ENCODE data around the gene LRRTM4.
"Not testable (repeated sequence)": the region's sequence is repeated elsewhere in the genome, so short reads cannot be mapped to it uniquely, and the experiment has no call there.

Gene LRRTM4

GRCh38 chr2:76862901-76863300 is 659.3 kb downstream of the LRRTM4 start:
- DNase-seq (ENCODE audit: low read depth in 2 of 2), result no peak

GRCh38 chr2:76861708-76862107 is 660.5 kb downstream of the LRRTM4 start:
- no peak for DNase-seq (ENCODE audit: low read depth in 2 of 2)

- no peak for DNase-seq (ENCODE audit: low read depth in 2 of 2)
Observed at GRCh38 chr2:76851000-76851399, 671.2 kb downstream of the LRRTM4 start.

DNA sequence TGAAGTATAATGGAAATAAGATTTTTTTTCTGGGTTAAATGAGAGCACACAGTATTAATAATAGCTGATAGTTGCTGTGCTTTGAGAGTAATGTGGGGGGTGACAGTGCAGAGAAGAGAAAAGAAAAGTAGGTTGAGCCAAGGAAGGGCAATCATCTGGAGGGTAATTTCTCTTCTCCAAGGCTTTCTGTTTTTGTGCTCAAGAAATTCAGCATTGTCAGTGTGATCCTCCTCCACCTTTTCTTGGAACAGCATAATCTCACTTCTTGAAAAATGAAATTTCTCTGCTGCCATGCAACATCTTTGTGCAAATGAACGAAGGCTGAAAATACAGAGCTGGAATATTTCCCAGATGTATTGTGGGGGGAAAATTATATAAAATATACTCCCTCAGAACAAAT is 673.1 kb downstream of the LRRTM4 start:
- DNase-seq (ENCODE audit: low read depth in 2 of 2), result no peak

- no peak for DNase-seq (ENCODE audit: low read depth in 2 of 2)
Observed at GRCh38 chr2:76839826-76840225, 682.4 kb downstream of the LRRTM4 start.

GRCh38 chr2:76829374-76830234 is 692.6 kb downstream of the LRRTM4 start:
- DNase-seq (ENCODE audit: low read depth in 2 of 2), result no peak

DNA sequence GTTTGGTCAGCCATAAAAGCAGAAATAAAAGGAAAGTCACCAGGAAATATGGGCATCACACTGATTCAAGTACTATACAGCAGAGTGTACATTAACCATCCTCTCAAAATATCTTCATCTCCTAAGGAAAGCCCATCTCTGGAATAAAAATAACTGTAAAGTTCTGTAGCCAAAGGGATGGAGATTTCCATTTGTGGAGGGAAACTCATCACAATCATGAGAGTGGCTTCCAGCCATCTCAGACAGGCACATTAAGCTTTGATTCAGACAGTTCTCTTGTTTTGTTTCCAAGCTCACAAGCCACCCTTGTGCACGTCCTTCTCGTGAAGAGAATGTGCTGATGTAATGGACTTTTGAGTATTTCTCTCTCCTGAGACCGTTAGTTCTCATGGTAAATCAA is 695.5 kb downstream of the LRRTM4 start:
- no peak for DNase-seq (ENCODE audit: low read depth in 2 of 2)

DNA sequence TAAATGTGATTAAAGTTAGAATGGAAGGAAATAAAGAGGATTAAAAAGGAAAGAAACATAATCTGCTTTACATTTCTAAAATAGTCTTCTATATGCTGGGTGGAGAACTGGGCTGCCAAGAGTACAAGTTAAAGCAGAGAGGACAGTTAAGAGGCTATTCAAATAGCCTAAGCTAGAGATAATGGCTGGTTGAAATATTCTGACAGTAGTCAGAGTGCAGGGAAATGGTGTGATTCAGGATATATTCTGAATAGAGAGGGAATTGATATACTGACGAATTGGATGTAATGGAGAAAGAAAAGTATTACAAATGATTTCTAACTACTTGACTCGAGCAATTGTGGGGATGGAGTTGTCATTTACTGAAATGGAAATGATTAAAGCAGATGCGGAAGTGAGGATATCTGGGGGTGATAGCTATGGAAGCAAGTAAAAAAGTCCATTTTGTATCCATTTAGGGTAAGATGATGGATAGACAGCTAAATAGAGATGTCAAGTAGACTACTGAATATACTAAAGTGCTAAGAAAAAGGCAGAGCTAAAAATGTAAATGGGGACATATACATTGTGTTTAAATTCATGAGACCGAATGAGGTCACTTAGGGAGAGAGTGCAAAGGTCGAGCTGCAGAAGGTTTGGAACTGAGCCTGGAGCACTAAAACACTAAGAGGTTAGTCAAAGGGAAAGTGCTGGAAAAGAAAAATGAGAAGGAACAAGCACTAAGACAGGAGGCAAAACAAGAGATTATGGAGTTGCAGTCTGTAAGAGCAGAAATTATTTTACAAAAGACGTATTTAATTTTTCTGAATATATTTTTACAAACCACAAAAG is 696.8 kb downstream of the LRRTM4 start:
- DNase-seq (ENCODE audit: low read depth in 2 of 2), result no peak

DNA sequence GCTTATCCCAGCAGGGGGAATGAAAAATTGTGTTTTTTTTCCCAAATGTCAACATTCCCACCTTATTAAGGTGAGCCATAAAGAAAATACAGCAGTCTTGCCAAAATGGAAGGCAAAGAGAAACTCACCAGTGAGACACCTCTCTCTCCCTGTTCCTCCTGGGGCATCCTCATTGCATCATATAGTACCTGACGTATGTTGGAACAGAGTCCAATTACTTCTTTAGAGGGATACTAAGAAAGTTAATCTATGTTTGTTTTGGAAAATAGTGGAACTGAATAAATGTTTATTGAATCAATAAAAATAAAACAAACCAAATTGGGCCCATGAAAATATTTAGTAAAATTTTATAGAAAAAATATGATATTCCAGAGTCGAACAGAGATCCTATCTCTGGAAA is 700.4 kb downstream of the LRRTM4 start:
- DNase-seq (ENCODE audit: low read depth in 2 of 2), result no peak

GRCh38 chr2:76813084-76813483 is 709.1 kb downstream of the LRRTM4 start:
- no peak for DNase-seq (ENCODE audit: low read depth in 2 of 2)

DNA sequence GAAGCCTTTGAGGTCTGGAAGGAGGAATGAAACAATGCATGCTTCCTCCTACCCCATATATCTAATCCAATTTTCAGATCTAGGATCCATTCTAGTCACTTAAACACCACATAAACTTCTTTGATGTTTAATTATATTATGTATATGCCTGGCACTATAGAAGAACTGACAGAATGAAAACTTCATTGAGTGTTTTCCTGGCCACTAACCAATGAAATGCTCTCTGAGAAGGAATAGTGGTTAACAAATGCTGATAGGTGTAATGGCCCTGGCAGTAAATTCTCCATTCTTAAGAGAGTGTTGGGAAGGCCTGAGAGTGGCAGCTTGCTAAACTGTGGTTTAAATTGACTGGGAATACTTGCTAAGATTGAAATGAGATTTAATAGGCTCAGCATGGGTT is 710.0 kb downstream of the LRRTM4 start:
- no peak for DNase-seq (ENCODE audit: low read depth in 2 of 2)

- DNase-seq (ENCODE audit: low read depth in 2 of 2), result no peak
Observed at GRCh38 chr2:76809136-76809535, 713.0 kb downstream of the LRRTM4 start.

GRCh38 chr2:76808732-76809131 is 713.4 kb downstream of the LRRTM4 start:
- no peak for DNase-seq (ENCODE audit: low read depth in 2 of 2)

DNA sequence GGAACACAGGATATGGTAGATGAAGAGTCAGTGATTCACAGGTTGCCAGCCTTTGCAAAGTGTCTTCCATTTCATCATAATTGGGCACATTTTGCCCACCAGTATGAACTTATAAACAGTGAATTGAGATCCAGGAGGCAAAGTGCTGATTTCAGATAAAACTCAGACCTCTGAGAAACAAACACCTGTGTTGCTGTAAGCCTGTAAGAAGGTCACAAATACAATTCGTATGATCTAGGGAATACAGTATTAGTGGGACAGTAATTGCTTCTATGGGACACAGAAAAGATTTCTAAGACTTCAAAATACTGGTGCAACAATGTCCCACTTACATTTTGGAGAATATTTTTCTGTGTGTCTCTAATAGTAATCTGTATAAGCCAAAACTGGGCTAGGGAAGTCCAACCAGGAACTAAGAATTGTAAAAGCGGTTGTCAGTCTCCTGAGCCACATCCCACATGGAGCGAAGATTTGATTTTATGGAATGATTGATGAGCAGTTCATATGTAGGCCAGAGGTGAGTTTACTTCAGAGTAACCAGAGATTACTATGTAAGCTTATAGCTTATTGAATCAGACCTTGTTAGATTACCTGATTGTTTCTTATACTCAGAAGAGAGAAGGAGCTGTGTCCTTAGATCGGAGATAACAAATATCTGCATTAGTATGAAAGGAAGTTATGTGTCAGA is 728.4 kb downstream of the LRRTM4 start:
- DNase-seq (ENCODE audit: low read depth in 2 of 2), result no peak

GRCh38 chr2:76781313-76781712 is 740.9 kb downstream of the LRRTM4 start:
- not testable (repeated sequence) for DNase-seq (ENCODE audit: low read depth in 2 of 2)

DNA sequence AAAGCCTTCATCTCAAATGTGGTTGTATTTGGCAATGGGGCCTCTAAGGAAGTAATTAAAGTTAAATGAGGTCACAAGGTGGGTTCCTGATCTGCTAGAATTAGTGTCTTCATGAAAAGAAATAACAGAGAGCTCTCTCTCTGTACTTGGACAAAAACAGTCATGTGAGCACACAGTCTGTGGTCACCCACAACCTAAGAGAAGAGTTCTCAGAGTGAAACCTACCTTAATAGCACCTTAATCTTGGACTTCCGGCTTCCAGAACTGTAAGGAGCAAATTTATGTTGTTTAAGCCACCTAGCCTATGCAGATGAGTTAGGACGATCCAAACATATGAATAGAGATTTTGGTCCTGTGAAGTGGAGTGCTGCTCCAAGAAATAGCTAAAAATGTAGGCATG is 758.9 kb downstream of the LRRTM4 start:
- DNase-seq (ENCODE audit: low read depth in 2 of 2), result no peak

GRCh38 chr2:76760367-76760704 is 761.8 kb downstream of the LRRTM4 start:
- DNase-seq (ENCODE audit: low read depth in 2 of 2), result no peak

DNA sequence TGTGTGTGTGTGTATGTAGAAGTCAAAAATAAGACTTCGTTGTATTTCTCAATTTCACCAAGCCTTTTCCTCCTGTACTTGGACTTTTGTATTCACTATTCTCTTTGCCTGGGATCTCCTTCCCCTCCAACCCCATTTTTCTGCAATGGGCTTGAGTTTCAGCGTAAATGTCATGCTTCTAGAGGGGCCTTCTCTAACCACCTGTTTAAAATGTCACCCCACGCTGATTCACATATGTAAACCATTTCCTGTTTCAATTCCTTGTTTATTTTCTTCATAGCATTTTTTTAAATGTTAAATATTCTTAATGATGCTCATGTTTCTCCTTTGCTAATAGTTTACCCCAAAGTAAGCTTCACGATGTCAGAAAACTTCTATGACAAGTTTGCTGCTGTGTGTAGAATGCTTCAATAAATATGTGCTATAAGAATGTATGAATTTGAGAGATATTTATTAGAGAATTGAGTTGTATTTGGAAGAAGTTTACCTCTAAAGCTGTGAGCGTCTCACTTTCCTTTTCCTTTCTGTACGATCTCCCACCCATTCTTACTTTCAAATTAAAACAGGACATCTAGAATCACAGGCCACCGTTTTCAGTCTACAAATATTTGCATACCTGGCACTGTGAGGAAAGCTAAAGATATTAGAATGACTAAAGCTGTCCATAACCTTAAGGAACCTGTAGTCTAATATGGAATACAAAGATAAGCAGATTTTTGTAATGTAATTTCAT is 762.4 kb downstream of the LRRTM4 start:
- no peak for DNase-seq (ENCODE audit: low read depth in 2 of 2)

DNA sequence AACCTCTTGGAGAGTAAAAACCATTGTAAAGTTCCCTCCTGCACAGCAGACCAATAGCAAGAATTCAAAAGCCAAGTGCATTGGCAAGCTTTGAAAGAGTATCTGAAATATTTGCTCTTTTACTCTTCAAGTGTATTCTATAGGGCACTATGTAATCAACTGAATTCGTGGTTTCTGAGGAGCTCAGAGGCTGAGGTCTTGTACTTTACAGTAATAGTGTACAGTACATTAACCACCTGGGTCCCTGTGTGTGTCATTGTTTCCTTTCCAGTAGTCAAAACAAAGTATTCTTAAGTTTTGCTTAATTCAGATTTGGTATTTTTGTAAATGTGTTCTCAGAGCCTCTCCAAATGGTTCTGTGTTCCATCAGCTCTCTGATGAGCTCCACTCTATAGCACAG is 769.7 kb downstream of the LRRTM4 start:
- no peak for DNase-seq (ENCODE audit: low read depth in 2 of 2)

DNA sequence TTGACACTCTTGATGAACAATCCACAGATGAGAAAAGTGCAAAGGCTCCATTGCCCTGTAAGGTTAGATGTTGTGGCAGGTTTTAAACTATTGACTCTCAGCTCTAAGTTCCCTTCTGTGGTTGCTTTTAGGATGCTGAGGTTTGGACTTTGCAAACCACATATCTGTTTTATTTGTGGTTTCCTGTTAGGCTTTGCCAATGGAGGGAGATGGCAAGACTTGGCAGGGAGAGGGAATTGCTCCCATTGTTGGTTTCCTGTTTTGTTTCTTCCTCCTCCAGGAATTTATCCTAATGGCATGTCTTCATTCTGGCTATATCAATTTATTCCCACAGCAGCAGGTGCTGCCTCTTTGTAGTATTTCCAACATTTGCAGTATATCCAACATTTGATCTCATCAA is 772.3 kb downstream of the LRRTM4 start:
- DNase-seq (ENCODE audit: low read depth in 2 of 2), result no peak

GRCh38 chr2:76748581-76749296 is 773.4 kb downstream of the LRRTM4 start:
- no peak for DNase-seq (ENCODE audit: low read depth in 2 of 2)

Measured in stimulated activated CD4-positive, alpha-beta T cell treated with anti-CD3 and anti-CD28 coated beads, Interleukin-1b, Interleukin-23, amount 100 ng/mL, for 1 hour (primary cell).